ENCODE measurements around the gene ZNF223.
A peak's percentile ranks its signal among the peaks of the same experiment; 100 is the strongest.

Gene ZNF223

GRCh38 chr19:44025217-44025936 is 26.5 kb upstream of the ZNF223 start, which contains the start of gene ZNF222:
Gene ZNF222 (plus strand): TSS chr19:44025379. CDS start chr19:44025437, 58 bp downstream.
- TF ChIP-seq CTCF (IDR thresholded peaks at IDR 0.05; ENCODE audit: borderline replicate concordance, extremely low read depth, low read length, poor library complexity, severe bottlenecking), result no peak
- TF ChIP-seq EZH2 (IDR thresholded peaks at IDR 0.05; ENCODE audit: borderline replicate concordance, low read depth, low read length, severe bottlenecking), result no peak
- peak within 1 kb of the TSS; percentile 66 for H3K9ac ChIP-seq (ENCODE audit: low read depth, low read length)
- H3K36me3 ChIP-seq (ENCODE audit: insufficient read depth, low read length), result peaks cover 38% of the 10 kb centered on the region
- H3K4me2 ChIP-seq (ENCODE audit: insufficient read depth, low read length), result peak within 1 kb of the TSS; percentile 84
- peak within 1 kb of the TSS; percentile 52 to 77; a peak in 3 of 4 replicates for H3K4me3 ChIP-seq (ENCODE audit: low read depth in 1 of 2, low read length in 2 of 2)
- DNase-seq (peak; percentile 87), ATAC-seq (ENCODE audit: insufficient read depth, low read depth) (peak; percentile 100)
- peaks cover 23% of the 10 kb centered on the region for H3K4me1 ChIP-seq (ENCODE audit: insufficient read depth, low read length)
- peak within 1 kb of the TSS; percentile 73 for H3K27ac ChIP-seq (ENCODE audit: low read length)
- no peaks in the 10 kb centered on the region for H3K27me3 ChIP-seq (ENCODE audit: insufficient read depth, low read length, poor library complexity)
- no peaks in the 10 kb centered on the region for H4K20me1 ChIP-seq (ENCODE audit: insufficient read depth, low read length)
- peaks cover 6% of the 10 kb centered on the region for H3K9me3 ChIP-seq (ENCODE audit: insufficient read depth, low read length, severe bottlenecking)
- H3K79me2 ChIP-seq (ENCODE audit: insufficient read depth, low read length), result peaks cover 19% of the 10 kb centered on the region
- peak within 1 kb of the TSS; percentile 97 for H2AFZ ChIP-seq (ENCODE audit: low read depth, low read length)

- Histone ChIP-seq H3K4me2 (ENCODE audit: insufficient read depth, low read length) (peak overlapping the region; percentile 24; the same call in 1 of the 2 replicates), H3K4me1 (ENCODE audit: insufficient read depth, low read length) (peaks cover 23% of the 10 kb centered on the region), H4K20me1 (ENCODE audit: insufficient read depth, low read length) (no peaks in the 10 kb centered on the region), H2AFZ (ENCODE audit: low read depth, low read length) (no peak overlapping the region), H3K4me3 (ENCODE audit: low read depth in 1 of 2, low read length in 2 of 2) (0 out of 4 replicates have a peak overlapping the region, but pooled peaks of 1 of the 2 experiments have one; percentile 12), H3K27me3 (ENCODE audit: insufficient read depth, low read length, poor library complexity) (no peaks in the 10 kb centered on the region), H3K36me3 (ENCODE audit: insufficient read depth, low read length) (peaks cover 51% of the 10 kb centered on the region), H3K9me3 (ENCODE audit: insufficient read depth, low read length, severe bottlenecking) (peaks cover 13% of the 10 kb centered on the region), H3K9ac (ENCODE audit: low read depth, low read length) (no peak overlapping the region), H3K27ac (ENCODE audit: low read length) (no peak overlapping the region), H3K79me2 (ENCODE audit: insufficient read depth, low read length) (peaks cover 19% of the 10 kb centered on the region)
- TF ChIP-seq CTCF (IDR thresholded peaks at IDR 0.05; ENCODE audit: borderline replicate concordance, extremely low read depth, low read length, poor library complexity, severe bottlenecking) (no peak), EZH2 (IDR thresholded peaks at IDR 0.05; ENCODE audit: borderline replicate concordance, low read depth, low read length, severe bottlenecking) (no peak)
- ATAC-seq (ENCODE audit: insufficient read depth, low read depth), result no peak
- DNase-seq, result no peak
These were observed 25.2 kb upstream of the ZNF223 start for GRCh38 chr19:44026622-44027021.

GRCh38 chr19:44032001-44032610 is 19.7 kb upstream of the ZNF223 start:
- Histone ChIP-seq H4K20me1 (ENCODE audit: insufficient read depth, low read length) (no peaks in the 10 kb centered on the region), H3K36me3 (ENCODE audit: insufficient read depth, low read length) (peaks cover 55% of the 10 kb centered on the region), H3K27me3 (ENCODE audit: insufficient read depth, low read length, poor library complexity) (no peaks in the 10 kb centered on the region), H3K27ac (ENCODE audit: low read length) (no peak overlapping the region), H3K4me2 (ENCODE audit: insufficient read depth, low read length) (no peak overlapping the region), H3K9me3 (ENCODE audit: insufficient read depth, low read length, severe bottlenecking) (peaks cover 28% of the 10 kb centered on the region), H3K79me2 (ENCODE audit: insufficient read depth, low read length) (no peaks in the 10 kb centered on the region; the same call in none of the 2 replicates), H3K4me3 (ENCODE audit: low read depth in 1 of 2, low read length in 2 of 2) (no peak overlapping the region), H3K4me1 (ENCODE audit: insufficient read depth, low read length) (no peaks in the 10 kb centered on the region), H2AFZ (ENCODE audit: low read depth, low read length) (no peak overlapping the region), H3K9ac (ENCODE audit: low read depth, low read length) (no peak overlapping the region)
- no peak for ATAC-seq (ENCODE audit: insufficient read depth, low read depth)
- no peak for TF ChIP-seq CTCF (IDR thresholded peaks at IDR 0.05; ENCODE audit: borderline replicate concordance, extremely low read depth, low read length, poor library complexity, severe bottlenecking)
- no peak for TF ChIP-seq EZH2 (IDR thresholded peaks at IDR 0.05; ENCODE audit: borderline replicate concordance, low read depth, low read length, severe bottlenecking)
- DNase-seq, result no peak
